Measurements from ENCODE around the gene STK38L.

Gene STK38L

GRCh38 chr12:27334721-27335082 is 90.6 kb downstream of the STK38L start:
- no peak overlapping the region for H3K9ac ChIP-seq (ENCODE audit: low read length in 2 of 2)
- H3K4me1 ChIP-seq (ENCODE audit: control insufficient read depth, insufficient read depth, low read length) = peaks cover 26% of the 10 kb centered on the region

GRCh38 chr12:27335364-27336281 is 91.5 kb downstream of the STK38L start:
- H3K27me3 ChIP-seq (ENCODE audit: control insufficient read depth in 1 of 2, insufficient read depth in 2 of 2, low read length in 2 of 2) = no peaks in the 10 kb centered on the region
- H3K9me3 ChIP-seq (ENCODE audit: control insufficient read depth in 2 of 2, low read length in 2 of 2) = no peaks in the 10 kb centered on the region
- no peaks in the 10 kb centered on the region for H3K36me3 ChIP-seq (ENCODE audit: control insufficient read depth in 2 of 2, insufficient read depth in 2 of 2, low read length in 2 of 2)
- H3K27ac ChIP-seq (ENCODE audit: low read length) = no peak overlapping the region
- peaks cover 26% of the 10 kb centered on the region for H3K4me1 ChIP-seq (ENCODE audit: control insufficient read depth, insufficient read depth, low read length)
- no peak overlapping the region for H3K9ac ChIP-seq (ENCODE audit: low read length in 2 of 2)
- no peak overlapping the region for H3K4me3 ChIP-seq (ENCODE audit: low read length in 2 of 2)

More at GRCh38 chr12:27334721-27335082, 90.6 kb downstream of the STK38L start:
- Histone ChIP-seq H3K36me3 (ENCODE audit: control insufficient read depth in 2 of 2, insufficient read depth in 2 of 2, low read length in 2 of 2) (no peaks in the 10 kb centered on the region), H3K27me3 (ENCODE audit: control insufficient read depth in 1 of 2, insufficient read depth in 2 of 2, low read length in 2 of 2) (no peaks in the 10 kb centered on the region), H3K4me3 (ENCODE audit: low read length in 2 of 2) (no peak overlapping the region), H3K27ac (ENCODE audit: low read length) (no peak overlapping the region), H3K9me3 (ENCODE audit: control insufficient read depth in 2 of 2, low read length in 2 of 2) (no peaks in the 10 kb centered on the region)

- Histone ChIP-seq H3K9ac (ENCODE audit: low read length in 2 of 2) (no peak overlapping the region), H3K27me3 (ENCODE audit: control insufficient read depth in 1 of 2, insufficient read depth in 2 of 2, low read length in 2 of 2) (no peaks in the 10 kb centered on the region), H3K27ac (ENCODE audit: low read length) (no peak overlapping the region), H3K36me3 (ENCODE audit: control insufficient read depth in 2 of 2, insufficient read depth in 2 of 2, low read length in 2 of 2) (no peaks in the 10 kb centered on the region), H3K4me3 (ENCODE audit: low read length in 2 of 2) (no peak overlapping the region), H3K9me3 (ENCODE audit: control insufficient read depth in 2 of 2, low read length in 2 of 2) (no peaks in the 10 kb centered on the region), H3K4me1 (ENCODE audit: control insufficient read depth, insufficient read depth, low read length) (peaks cover 20% of the 10 kb centered on the region)
Measured at GRCh38 chr12:27336282-27336653, 92.2 kb downstream of the STK38L start.

GRCh38 chr12:27337376-27337775 is 93.3 kb downstream of the STK38L start:
- H3K4me3 ChIP-seq (ENCODE audit: low read length in 2 of 2) = no peak overlapping the region
- peaks cover 10% of the 10 kb centered on the region for H3K4me1 ChIP-seq (ENCODE audit: control insufficient read depth, insufficient read depth, low read length)
- no peaks in the 10 kb centered on the region for H3K9me3 ChIP-seq (ENCODE audit: control insufficient read depth in 2 of 2, low read length in 2 of 2)
- H3K27me3 ChIP-seq (ENCODE audit: control insufficient read depth in 1 of 2, insufficient read depth in 2 of 2, low read length in 2 of 2) = no peaks in the 10 kb centered on the region
- no peak overlapping the region for H3K9ac ChIP-seq (ENCODE audit: low read length in 2 of 2)
- H3K27ac ChIP-seq (ENCODE audit: low read length) = no peak overlapping the region
- no peaks in the 10 kb centered on the region for H3K36me3 ChIP-seq (ENCODE audit: control insufficient read depth in 2 of 2, insufficient read depth in 2 of 2, low read length in 2 of 2)

- H3K27me3 ChIP-seq (ENCODE audit: control insufficient read depth in 1 of 2, insufficient read depth in 2 of 2, low read length in 2 of 2) = no peaks in the 10 kb centered on the region
- no peak overlapping the region for H3K27ac ChIP-seq (ENCODE audit: low read length)
- no peak overlapping the region for H3K4me3 ChIP-seq (ENCODE audit: low read length in 2 of 2)
- H3K9me3 ChIP-seq (ENCODE audit: control insufficient read depth in 2 of 2, low read length in 2 of 2) = no peaks in the 10 kb centered on the region
- H3K36me3 ChIP-seq (ENCODE audit: control insufficient read depth in 2 of 2, insufficient read depth in 2 of 2, low read length in 2 of 2) = no peaks in the 10 kb centered on the region
- no peak overlapping the region for H3K9ac ChIP-seq (ENCODE audit: low read length in 2 of 2)
- peaks cover 1% of the 10 kb centered on the region for H3K4me1 ChIP-seq (ENCODE audit: control insufficient read depth, insufficient read depth, low read length)
Measured at GRCh38 chr12:27338473-27338872, 94.4 kb downstream of the STK38L start.

GRCh38 chr12:27340971-27341370 is 96.9 kb downstream of the STK38L start:
- no peak overlapping the region for H3K27ac ChIP-seq (ENCODE audit: low read length)
- no peaks in the 10 kb centered on the region for H3K4me1 ChIP-seq (ENCODE audit: control insufficient read depth, insufficient read depth, low read length)
- H3K9me3 ChIP-seq (ENCODE audit: control insufficient read depth in 2 of 2, low read length in 2 of 2) = no peaks in the 10 kb centered on the region
- H3K27me3 ChIP-seq (ENCODE audit: control insufficient read depth in 1 of 2, insufficient read depth in 2 of 2, low read length in 2 of 2) = no peaks in the 10 kb centered on the region
- no peaks in the 10 kb centered on the region for H3K36me3 ChIP-seq (ENCODE audit: control insufficient read depth in 2 of 2, insufficient read depth in 2 of 2, low read length in 2 of 2)
- H3K4me3 ChIP-seq (ENCODE audit: low read length in 2 of 2) = no peak overlapping the region
- no peak overlapping the region for H3K9ac ChIP-seq (ENCODE audit: low read length in 2 of 2)

- Histone ChIP-seq H3K9me3 (ENCODE audit: control insufficient read depth in 2 of 2, low read length in 2 of 2) (no peaks in the 10 kb centered on the region), H3K27ac (ENCODE audit: low read length) (no peak overlapping the region), H3K9ac (ENCODE audit: low read length in 2 of 2) (no peak overlapping the region), H3K27me3 (ENCODE audit: control insufficient read depth in 1 of 2, insufficient read depth in 2 of 2, low read length in 2 of 2) (no peaks in the 10 kb centered on the region), H3K36me3 (ENCODE audit: control insufficient read depth in 2 of 2, insufficient read depth in 2 of 2, low read length in 2 of 2) (no peaks in the 10 kb centered on the region), H3K4me3 (ENCODE audit: low read length in 2 of 2) (no peak overlapping the region), H3K4me1 (ENCODE audit: control insufficient read depth, insufficient read depth, low read length) (no peaks in the 10 kb centered on the region)
Measured at GRCh38 chr12:27342536-27342935, 98.5 kb downstream of the STK38L start.

GRCh38 chr12:27343255-27344000 is 99.3 kb downstream of the STK38L start:
- no peak overlapping the region for H3K4me3 ChIP-seq (ENCODE audit: low read length in 2 of 2)
- no peaks in the 10 kb centered on the region for H3K9me3 ChIP-seq (ENCODE audit: control insufficient read depth in 2 of 2, low read length in 2 of 2)
- H3K27me3 ChIP-seq (ENCODE audit: control insufficient read depth in 1 of 2, insufficient read depth in 2 of 2, low read length in 2 of 2) = no peaks in the 10 kb centered on the region
- H3K36me3 ChIP-seq (ENCODE audit: control insufficient read depth in 2 of 2, insufficient read depth in 2 of 2, low read length in 2 of 2) = no peaks in the 10 kb centered on the region
- H3K9ac ChIP-seq (ENCODE audit: low read length in 2 of 2) = no peak overlapping the region
- no peak overlapping the region for H3K27ac ChIP-seq (ENCODE audit: low read length)
- H3K4me1 ChIP-seq (ENCODE audit: control insufficient read depth, insufficient read depth, low read length) = no peaks in the 10 kb centered on the region

- H3K9ac ChIP-seq (ENCODE audit: low read length in 2 of 2) = no peak overlapping the region
- no peaks in the 10 kb centered on the region for H3K4me1 ChIP-seq (ENCODE audit: control insufficient read depth, insufficient read depth, low read length)
- no peaks in the 10 kb centered on the region for H3K9me3 ChIP-seq (ENCODE audit: control insufficient read depth in 2 of 2, low read length in 2 of 2)
- H3K36me3 ChIP-seq (ENCODE audit: control insufficient read depth in 2 of 2, insufficient read depth in 2 of 2, low read length in 2 of 2) = no peaks in the 10 kb centered on the region
- no peaks in the 10 kb centered on the region for H3K27me3 ChIP-seq (ENCODE audit: control insufficient read depth in 1 of 2, insufficient read depth in 2 of 2, low read length in 2 of 2)
- H3K27ac ChIP-seq (ENCODE audit: low read length) = no peak overlapping the region
- H3K4me3 ChIP-seq (ENCODE audit: low read length in 2 of 2) = no peak overlapping the region
Measured at GRCh38 chr12:27344246-27344645, 100.2 kb downstream of the STK38L start.

GRCh38 chr12:27344760-27345159 is 100.7 kb downstream of the STK38L start:
- Histone ChIP-seq H3K9ac (ENCODE audit: low read length in 2 of 2) (no peak overlapping the region), H3K4me3 (ENCODE audit: low read length in 2 of 2) (no peak overlapping the region), H3K4me1 (ENCODE audit: control insufficient read depth, insufficient read depth, low read length) (no peaks in the 10 kb centered on the region), H3K36me3 (ENCODE audit: control insufficient read depth in 2 of 2, insufficient read depth in 2 of 2, low read length in 2 of 2) (no peaks in the 10 kb centered on the region), H3K27ac (ENCODE audit: low read length) (no peak overlapping the region), H3K9me3 (ENCODE audit: control insufficient read depth in 2 of 2, low read length in 2 of 2) (no peaks in the 10 kb centered on the region), H3K27me3 (ENCODE audit: control insufficient read depth in 1 of 2, insufficient read depth in 2 of 2, low read length in 2 of 2) (no peaks in the 10 kb centered on the region)

GRCh38 chr12:27345376-27345775 is 101.3 kb downstream of the STK38L start:
- Histone ChIP-seq H3K36me3 (ENCODE audit: control insufficient read depth in 2 of 2, insufficient read depth in 2 of 2, low read length in 2 of 2) (no peaks in the 10 kb centered on the region), H3K27me3 (ENCODE audit: control insufficient read depth in 1 of 2, insufficient read depth in 2 of 2, low read length in 2 of 2) (no peaks in the 10 kb centered on the region), H3K27ac (ENCODE audit: low read length) (no peak overlapping the region), H3K9ac (ENCODE audit: low read length in 2 of 2) (no peak overlapping the region), H3K9me3 (ENCODE audit: control insufficient read depth in 2 of 2, low read length in 2 of 2) (no peaks in the 10 kb centered on the region), H3K4me1 (ENCODE audit: control insufficient read depth, insufficient read depth, low read length) (no peaks in the 10 kb centered on the region), H3K4me3 (ENCODE audit: low read length in 2 of 2) (no peak overlapping the region)
